Endothelial cell of hepatic sinusoid (primary cell): ENCODE measurements around the gene PP2D1.
"Not testable (repeated sequence)": the region's sequence is repeated elsewhere in the genome, so short reads cannot be mapped to it uniquely, and the experiment has no call there.

Source experiments
- in situ Hi-C: cut with HindIII; loops from 2 replicates; pipeline ENCODE4 v1.10.0; 2017; ENCODE audit warnings: low sequenced_read_pairs

Gene PP2D1

GRCh38 chr3:20012164-20012563 lies at the start of gene PP2D1:
TSS of gene PP2D1 (minus strand) at chr3:20012264. CDS start at chr3:20012072, 192 bp downstream.
- in situ Hi-C loops, result no loop called here

- in situ Hi-C loops, result no loop called here
These were observed 49.1 kb upstream of the PP2D1 start for GRCh38 chr3:20060974-20061685.

- in situ Hi-C loops, result no loop called here
These were observed 47.9 kb upstream of the PP2D1 start for GRCh38 chr3:20059929-20060328.

GRCh38 chr3:20057612-20058180 lies 45.6 kb upstream of the PP2D1 start:
- in situ Hi-C loops, result no loop called here

- in situ Hi-C loops, result no loop called here
These were observed 44.9 kb upstream of the PP2D1 start for GRCh38 chr3:20056725-20057611.

- in situ Hi-C loops, result no loop called here
These were observed 43.8 kb upstream of the PP2D1 start for GRCh38 chr3:20055842-20056241.

- in situ Hi-C loops, result no loop called here
These were observed 43.1 kb upstream of the PP2D1 start for GRCh38 chr3:20055020-20055775.

GRCh38 chr3:20054549-20054987 lies 42.5 kb upstream of the PP2D1 start:
- in situ Hi-C loops, result no loop called here

GRCh38 chr3:20052851-20053250 lies 40.8 kb upstream of the PP2D1 start:
- in situ Hi-C loops, result no loop called here

- in situ Hi-C loops, result no loop called here
These were observed 39.2 kb upstream of the PP2D1 start for GRCh38 chr3:20051123-20051806.

- in situ Hi-C loops, result no loop called here
These were observed 36.2 kb upstream of the PP2D1 start for GRCh38 chr3:20047976-20048883.

GRCh38 chr3:20047341-20047779 lies 35.3 kb upstream of the PP2D1 start:
- in situ Hi-C loops, result no loop called here

GRCh38 chr3:20046556-20046955 lies 34.5 kb upstream of the PP2D1 start:
- in situ Hi-C loops, result no loop called here

GRCh38 chr3:20045141-20045540 lies 33.1 kb upstream of the PP2D1 start:
- in situ Hi-C loops, result not testable (repeated sequence)

GRCh38 chr3:20043825-20044224 lies 31.8 kb upstream of the PP2D1 start:
- in situ Hi-C loops, result no loop called here

- in situ Hi-C loops, result no loop called here
These were observed 31.3 kb upstream of the PP2D1 start for GRCh38 chr3:20043396-20043795.

GRCh38 chr3:20042331-20042730 lies 30.3 kb upstream of the PP2D1 start:
- in situ Hi-C loops, result no loop called here

- in situ Hi-C loops, result no loop called here
These were observed 29.2 kb upstream of the PP2D1 start for GRCh38 chr3:20041197-20041780.
